Epithelial cell of alveolus of lung (primary cell): Measurements from ENCODE around the gene GNG4. TPM values are rescaled to one million over a fixed set of nuclear protein-coding genes. Genes with fewer than 3 reads are reported as not detected.

Experiments used
- total RNA-seq: library from RNA; depleted of rRNA; stranded (reverse); fragments of >200 nt; gene quantifications from 2 replicates; pipeline ENCODE4 v1.2.1, GENCODE V29; 2015

Gene GNG4
- total RNA-seq, result 0.78 TPM in 1 of 2 replicates, not detected in the other

GRCh38 chr1:235649368-235650163 lies at the start of gene GNG4:
GNG4 (minus strand) TSS chr1:235649784; CDS start chr1:235583838, 65,946 bp downstream.

GRCh38 chr1:235504122-235504493 lies 145.5 kb downstream of the GNG4 start, which contains the start of gene B3GALNT2:
B3GALNT2 (minus strand) TSS chr1:235504452; CDS start chr1:235504252, 200 bp downstream.

Other genes starting within 250 kb of the GNG4 start
- 14.7 and 16.5 TPM in 2 replicates for gene B3GALNT2, start 145.3 kb downstream of the GNG4 start, total RNA-seq
- gene LYST, start 217.1 kb upstream of the GNG4 start, total RNA-seq, result 3.0 and 21.1 TPM in 2 replicates